Measurements from ENCODE around the gene NDST3.

DNA sequence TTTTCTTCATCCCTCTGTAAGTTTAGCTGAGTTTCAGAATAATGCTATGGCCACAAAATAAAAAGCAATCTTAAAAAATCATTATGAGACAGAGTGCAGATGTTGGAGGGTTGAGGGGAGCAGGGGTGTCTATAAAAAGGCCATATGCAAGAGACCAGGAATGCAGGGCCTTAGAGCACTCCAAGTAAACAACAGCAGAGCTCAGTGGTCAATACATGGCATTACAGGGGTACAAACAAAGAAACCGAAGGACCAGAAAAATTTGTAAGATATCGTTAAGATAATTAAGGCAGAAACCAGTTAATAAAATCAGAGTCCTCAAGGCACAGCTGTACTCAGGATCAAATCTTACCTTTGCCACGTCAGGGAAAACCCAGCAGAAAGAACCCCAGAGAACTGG, 28.4 kb upstream of the NDST3 start:
- TF ChIP-seq, protein P1, sequence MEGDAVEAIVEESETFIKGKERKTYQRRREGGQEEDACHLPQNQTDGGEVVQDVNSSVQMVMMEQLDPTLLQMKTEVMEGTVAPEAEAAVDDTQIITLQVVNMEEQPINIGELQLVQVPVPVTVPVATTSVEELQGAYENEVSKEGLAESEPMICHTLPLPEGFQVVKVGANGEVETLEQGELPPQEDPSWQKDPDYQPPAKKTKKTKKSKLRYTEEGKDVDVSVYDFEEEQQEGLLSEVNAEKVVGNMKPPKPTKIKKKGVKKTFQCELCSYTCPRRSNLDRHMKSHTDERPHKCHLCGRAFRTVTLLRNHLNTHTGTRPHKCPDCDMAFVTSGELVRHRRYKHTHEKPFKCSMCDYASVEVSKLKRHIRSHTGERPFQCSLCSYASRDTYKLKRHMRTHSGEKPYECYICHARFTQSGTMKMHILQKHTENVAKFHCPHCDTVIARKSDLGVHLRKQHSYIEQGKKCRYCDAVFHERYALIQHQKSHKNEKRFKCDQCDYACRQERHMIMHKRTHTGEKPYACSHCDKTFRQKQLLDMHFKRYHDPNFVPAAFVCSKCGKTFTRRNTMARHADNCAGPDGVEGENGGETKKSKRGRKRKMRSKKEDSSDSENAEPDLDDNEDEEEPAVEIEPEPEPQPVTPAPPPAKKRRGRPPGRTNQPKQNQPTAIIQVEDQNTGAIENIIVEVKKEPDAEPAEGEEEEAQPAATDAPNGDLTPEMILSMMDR (IDR thresholded peaks at IDR 0.05): peak; percentile 49
- TF ChIP-seq EZH2phosphoT487 (IDR thresholded peaks at IDR 0.05): no peak
- TF ChIP-seq EZH2 (IDR thresholded peaks at IDR 0.05): no peak

All from neural progenitor cell (in vitro differentiated cells).